K562 (cell line): Measurements from ENCODE around the gene GRIA1.

Experiments
- ARID2 ChIP-seq: fragments of 450-650 bp; IDR thresholded peaks from 2 replicates; pipeline ENCODE4 v1.6.1; 2017; ENCODE audit warnings: antibody characterized with exemption, mild to moderate bottlenecking
- ATF1 ChIP-seq, 2 experiments: fragments of 450-650 bp in 1 of 2; IDR thresholded peaks; 2 replicates each; pipeline ENCODE4 v1.6.1; 2016; ENCODE audit warnings: missing compliant biosample characterization in 1 of 2, missing genetic modification characterization in 1 of 2
- POLR2AphosphoS5 ChIP-seq: IDR thresholded peaks from 2 replicates; pipeline ENCODE4 v1.6.1; 2011; ENCODE audit warnings: mild to moderate bottlenecking, low read depth, low read length, moderate library complexity; ENCODE audit not compliant: control insufficient read depth, insufficient read depth
- POLR3G ChIP-seq: IDR thresholded peaks from 2 replicates; pipeline ENCODE4 v1.6.1; 2011; ENCODE audit not compliant: insufficient read length, insufficient replicate concordance; ENCODE audit errors: extremely low read depth
- SP1 ChIP-seq: sonication (generic); formaldehyde crosslinking; IDR thresholded peaks from 2 replicates; pipeline ENCODE4 v1.8.1; 2022; ENCODE audit warnings: mild to moderate bottlenecking, missing genetic modification reagents
- TBP ChIP-seq: optimal IDR thresholded peaks from 2 replicates; pipeline ENCODE3; 2011; ENCODE audit warnings: low read depth, low read length, improper control_type of control experiment
- ZNF197 ChIP-seq: fragments of 200-800 bp; sonication (Bioruptor generic); IDR thresholded peaks from 2 replicates; pipeline ENCODE4 v1.6.1; 2016; ENCODE audit warnings: low read depth, missing genetic modification characterization, missing compliant biosample characterization
- TF ChIP-seq, protein P1 (sequence below): sonication (generic); formaldehyde crosslinking; IDR thresholded peaks from 2 replicates; pipeline ENCODE4 v1.8.0; 2023; ENCODE audit warnings: mild to moderate bottlenecking, missing genetic modification reagents

DNA sequence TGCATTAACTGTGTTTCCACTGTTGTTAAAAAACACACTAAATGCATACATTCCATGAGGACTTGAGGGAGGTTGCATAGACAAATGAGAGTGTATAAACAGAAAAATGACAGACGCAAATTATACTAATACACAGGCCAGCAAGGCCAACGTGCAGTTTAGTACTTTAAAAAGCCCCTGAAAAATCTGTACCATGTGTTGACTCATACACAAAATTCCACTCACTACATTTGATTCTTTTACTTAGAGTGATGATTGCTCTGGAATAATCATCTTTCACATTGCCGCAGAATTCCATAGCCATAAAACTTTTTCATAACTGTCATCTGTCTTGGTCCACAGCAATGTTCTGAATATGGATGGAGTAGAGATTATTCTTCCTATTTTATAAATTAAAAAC is 332.6 kb downstream of the GRIA1 start:
- TF ChIP-seq TBP (no peak), POLR3G (no peak), ZNF197 (CRISPR knock-in tag) (no peak), SP1 (CRISPR knock-in tag) (no peak), ARID2 (no peak), POLR2AphosphoS5 (no peak), ATF1 (CRISPR knock-in tag; IDR thresholded peaks at IDR 0.05) (no peak), ATF1 (tag; IDR thresholded peaks at IDR 0.05) (no peak)
- TF ChIP-seq, protein P1, sequence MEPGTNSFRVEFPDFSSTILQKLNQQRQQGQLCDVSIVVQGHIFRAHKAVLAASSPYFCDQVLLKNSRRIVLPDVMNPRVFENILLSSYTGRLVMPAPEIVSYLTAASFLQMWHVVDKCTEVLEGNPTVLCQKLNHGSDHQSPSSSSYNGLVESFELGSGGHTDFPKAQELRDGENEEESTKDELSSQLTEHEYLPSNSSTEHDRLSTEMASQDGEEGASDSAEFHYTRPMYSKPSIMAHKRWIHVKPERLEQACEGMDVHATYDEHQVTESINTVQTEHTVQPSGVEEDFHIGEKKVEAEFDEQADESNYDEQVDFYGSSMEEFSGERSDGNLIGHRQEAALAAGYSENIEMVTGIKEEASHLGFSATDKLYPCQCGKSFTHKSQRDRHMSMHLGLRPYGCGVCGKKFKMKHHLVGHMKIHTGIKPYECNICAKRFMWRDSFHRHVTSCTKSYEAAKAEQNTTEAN (CRISPR knock-in tag), result no peak
